AG10803 (cell line): ENCODE measurements around the gene SNTG2.
A peak's percentile ranks its signal among the peaks of the same experiment; 100 is the strongest.

ENCODE experiments used
- DNase-seq: peaks from one replicate; pipeline ENCODE4 v3.0.0; 2010; ENCODE audit warnings: low read depth
- H3K4me3 ChIP-seq: 2 replicates; pipeline ENCODE4 v1.5.1; 2011; ENCODE audit warnings: mild to moderate bottlenecking, low read length, control low read depth
- TF ChIP-seq, protein P1 (sequence below): conservative IDR thresholded peaks from 2 replicates; pipeline ENCODE4 v1.5.1; 2011; ENCODE audit warnings: mild to moderate bottlenecking, low read length, control low read depth, inconsistent platforms

The SNTG2 gene

DNA sequence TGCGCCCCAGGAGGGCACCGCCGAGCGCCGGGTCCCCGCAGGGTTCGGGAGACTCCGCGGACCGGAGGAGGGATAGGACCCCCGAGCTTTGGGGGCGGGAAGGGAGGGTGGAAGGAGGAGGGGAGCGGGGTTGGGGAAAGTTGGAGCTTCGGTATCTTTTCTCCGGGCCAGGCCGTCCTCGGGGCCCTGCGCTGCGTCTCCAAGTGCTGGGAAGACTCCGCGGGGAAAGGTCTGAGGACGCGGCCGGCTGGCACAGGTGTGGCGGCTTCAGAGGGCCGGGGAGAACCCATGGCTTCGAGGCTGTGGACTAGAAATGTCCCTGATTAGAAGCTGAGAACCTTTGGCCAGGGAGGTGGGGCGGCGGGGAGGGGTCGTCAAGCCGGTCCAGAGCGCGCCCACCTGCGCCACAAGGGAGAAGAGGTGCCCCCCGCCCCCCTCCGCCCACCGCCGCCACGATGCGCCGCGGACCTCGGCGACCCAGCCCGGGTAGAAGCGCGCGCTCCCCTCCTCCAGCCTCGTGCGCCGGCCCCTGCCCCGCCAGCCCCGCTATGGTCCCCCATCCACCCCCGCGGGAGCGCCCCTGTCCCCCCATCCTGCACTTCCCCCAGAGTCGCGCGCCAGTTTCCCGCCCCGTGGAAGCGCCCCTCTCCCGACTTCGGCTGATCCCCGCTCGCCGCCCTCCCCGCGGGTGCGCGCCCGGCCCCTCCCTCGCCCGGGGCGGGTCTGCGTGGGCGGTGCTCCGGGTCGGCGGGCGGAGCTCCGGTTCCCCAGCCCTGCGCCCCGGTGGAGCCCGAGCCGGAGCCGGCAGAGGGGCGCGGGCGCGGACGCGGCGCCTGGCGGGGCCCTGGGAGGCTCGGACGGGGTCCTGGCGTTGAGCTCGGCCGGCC, at the start of gene SNTG2:
TSS of gene SNTG2 (plus strand) at position 770 of the 887 bp plus-strand sequence. CDS start 148 bp downstream, outside the sequence.
- peak within 1 kb of the TSS; percentile 55 for H3K4me3 ChIP-seq
- peak; percentile 24 for DNase-seq
- TF ChIP-seq, protein P1, sequence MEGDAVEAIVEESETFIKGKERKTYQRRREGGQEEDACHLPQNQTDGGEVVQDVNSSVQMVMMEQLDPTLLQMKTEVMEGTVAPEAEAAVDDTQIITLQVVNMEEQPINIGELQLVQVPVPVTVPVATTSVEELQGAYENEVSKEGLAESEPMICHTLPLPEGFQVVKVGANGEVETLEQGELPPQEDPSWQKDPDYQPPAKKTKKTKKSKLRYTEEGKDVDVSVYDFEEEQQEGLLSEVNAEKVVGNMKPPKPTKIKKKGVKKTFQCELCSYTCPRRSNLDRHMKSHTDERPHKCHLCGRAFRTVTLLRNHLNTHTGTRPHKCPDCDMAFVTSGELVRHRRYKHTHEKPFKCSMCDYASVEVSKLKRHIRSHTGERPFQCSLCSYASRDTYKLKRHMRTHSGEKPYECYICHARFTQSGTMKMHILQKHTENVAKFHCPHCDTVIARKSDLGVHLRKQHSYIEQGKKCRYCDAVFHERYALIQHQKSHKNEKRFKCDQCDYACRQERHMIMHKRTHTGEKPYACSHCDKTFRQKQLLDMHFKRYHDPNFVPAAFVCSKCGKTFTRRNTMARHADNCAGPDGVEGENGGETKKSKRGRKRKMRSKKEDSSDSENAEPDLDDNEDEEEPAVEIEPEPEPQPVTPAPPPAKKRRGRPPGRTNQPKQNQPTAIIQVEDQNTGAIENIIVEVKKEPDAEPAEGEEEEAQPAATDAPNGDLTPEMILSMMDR = no peak

GRCh38 chr2:902584-902983, 48.1 kb upstream of the SNTG2 start:
- TF ChIP-seq, protein P1 = no peak
- no peak for DNase-seq
- no peak overlapping the region for H3K4me3 ChIP-seq

DNA sequence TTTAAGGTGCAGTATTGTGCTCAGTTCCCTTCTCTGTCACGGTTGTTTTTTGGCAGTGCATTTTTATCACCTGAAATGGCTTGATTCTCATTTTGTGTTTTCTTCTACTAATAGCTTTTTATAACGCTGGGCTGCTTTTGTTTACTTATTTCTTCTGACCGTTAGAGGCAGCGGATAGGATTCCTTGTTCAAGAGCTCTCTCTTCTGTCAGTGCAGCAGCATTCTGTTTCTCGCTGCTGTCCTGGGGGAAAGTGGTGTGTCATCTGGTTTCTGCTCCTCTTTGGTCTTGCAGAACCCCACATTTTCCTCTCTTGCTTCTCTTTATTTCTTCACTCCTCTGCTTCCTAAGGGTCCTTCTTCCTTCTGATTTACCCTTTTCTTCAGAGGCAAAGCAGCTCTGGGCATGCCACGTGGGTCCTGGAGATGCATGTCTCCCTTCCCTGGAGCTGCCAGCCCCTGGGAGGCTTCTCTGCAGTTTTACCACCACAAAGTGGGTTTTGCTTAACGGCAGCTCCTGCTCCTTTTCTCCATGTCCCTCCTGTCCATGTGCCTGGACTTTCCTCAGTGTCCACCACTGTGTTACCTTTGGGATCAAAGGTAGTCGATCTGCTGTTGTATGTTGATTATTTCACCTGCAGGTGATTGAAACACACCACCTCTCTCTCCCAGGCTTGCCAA, 47.3 kb upstream of the SNTG2 start:
- DNase-seq = no peak
- H3K4me3 ChIP-seq = no peak overlapping the region
- TF ChIP-seq, protein P1 = 0 out of 2 replicates have a peak, but pooled peaks have one; percentile 8

DNA sequence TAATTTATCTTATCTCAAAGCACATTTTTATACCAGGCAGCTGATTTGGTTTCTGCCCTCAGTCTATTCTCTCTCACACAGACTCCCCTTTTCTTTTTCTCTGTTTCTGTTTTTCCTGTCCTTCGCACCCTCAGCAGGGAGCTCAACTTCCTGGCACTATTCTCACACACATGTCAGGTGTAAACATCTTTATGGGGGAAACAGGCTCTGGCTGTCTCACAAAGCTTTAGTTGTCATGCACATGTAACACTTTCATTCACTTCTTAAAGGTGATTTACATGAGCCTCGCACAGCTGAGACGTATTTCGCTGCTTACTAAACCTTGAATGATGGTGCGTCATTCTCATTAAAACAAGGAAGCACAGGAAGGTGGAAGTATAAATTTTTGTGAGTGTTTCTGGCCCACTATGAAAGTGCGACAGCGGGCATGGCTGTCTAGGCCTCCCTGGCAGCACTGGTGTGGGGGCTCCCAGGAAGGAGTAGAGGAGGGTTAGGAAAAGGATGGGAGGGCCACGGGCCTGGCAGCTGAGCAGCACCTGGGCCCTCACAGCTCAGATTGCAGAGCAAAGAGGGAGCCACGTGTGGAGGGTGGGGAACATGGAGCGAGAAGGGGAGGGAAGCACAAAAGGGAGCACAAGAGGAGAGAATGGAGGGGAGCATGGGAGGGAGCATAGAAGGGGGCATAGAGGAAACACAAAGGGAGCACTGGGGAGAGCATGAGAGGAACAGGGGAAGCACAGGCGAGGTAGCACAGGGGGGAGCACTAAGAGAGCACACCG, 46.2 kb upstream of the SNTG2 start:
- TF ChIP-seq, protein P1 = no peak
- DNase-seq = no peak
- no peak overlapping the region for H3K4me3 ChIP-seq

GRCh38 chr2:905091-905832, 45.4 kb upstream of the SNTG2 start:
- TF ChIP-seq, protein P1 = no peak
- DNase-seq = no peak
- H3K4me3 ChIP-seq = no peak overlapping the region

DNA sequence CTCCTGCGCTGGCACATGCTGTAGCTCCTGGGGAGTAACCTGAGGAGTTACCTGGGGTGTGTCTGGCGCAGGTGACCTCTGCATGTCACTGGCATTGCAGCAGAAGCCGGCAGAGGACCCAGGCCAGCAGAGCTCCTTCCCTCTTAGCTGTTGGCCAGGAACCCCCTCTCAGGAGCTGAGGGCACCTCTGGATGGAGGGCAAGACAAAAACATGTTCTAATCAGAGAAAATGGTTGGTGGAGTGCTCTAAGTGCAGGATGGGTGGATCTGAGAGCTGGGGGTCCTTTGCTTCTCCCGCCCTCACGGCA, 44.9 kb upstream of the SNTG2 start:
- TF ChIP-seq, protein P1 = no peak
- no peak overlapping the region for H3K4me3 ChIP-seq
- DNase-seq = no peak
